Lower leg skin (tissue), 3 donors: Measurements from ENCODE around the gene KCNT1.

Experiments used
- CTCF ChIP-seq, 3 donors: fragments of 450-650 bp; IDR thresholded peaks; one replicate each; pipeline ENCODE4 v1.5.1; 2016; ENCODE audit warnings: antibody characterized with exemption in 3 of 3, mild to moderate bottlenecking in 3 of 3, moderate library complexity in 2 of 3
- POLR2A ChIP-seq, 2 donors: fragments of 450-650 bp; IDR thresholded peaks; one replicate each; pipeline ENCODE4 v1.6.1; 2016 to 2017; ENCODE audit warnings: antibody characterized with exemption in 2 of 2, mild to moderate bottlenecking in 1 of 2, moderate library complexity in 1 of 2

- TF ChIP-seq CTCF (IDR thresholded peaks at IDR 0.05) = no peak
- no peak for TF ChIP-seq POLR2A (IDR thresholded peaks at IDR 0.05)
These were observed 28.0 kb upstream of the KCNT1 start for GRCh38 chr9:135673941-135674340.
